Mucosa of stomach (tissue), 1 donor: Measurements from ENCODE around the gene MYO15B.

Experiments used
- H3K27me3 ChIP-seq: one replicate; pipeline ENCODE4 v1.7.0; 2013; ENCODE audit warnings: mild to moderate bottlenecking, low read length; ENCODE audit not compliant: control insufficient read depth, insufficient read depth
- H3K36me3 ChIP-seq: one replicate; pipeline ENCODE4 v1.7.0; 2013; ENCODE audit warnings: low read length; ENCODE audit not compliant: control insufficient read depth, insufficient read depth
- H3K4me1 ChIP-seq: one replicate; pipeline ENCODE4 v1.7.0; 2013; ENCODE audit warnings: mild to moderate bottlenecking, low read length; ENCODE audit not compliant: control insufficient read depth, insufficient read depth
- H3K4me3 ChIP-seq: one replicate; pipeline ENCODE4 v1.7.0; 2013; ENCODE audit warnings: low read length
- H3K9ac ChIP-seq: one replicate; pipeline ENCODE4 v1.7.0; 2013; ENCODE audit warnings: mild to moderate bottlenecking, low read length, moderate library complexity
- H3K9me3 ChIP-seq: one replicate; pipeline ENCODE4 v1.7.0; 2013; ENCODE audit warnings: mild to moderate bottlenecking, low read length, moderate library complexity; ENCODE audit not compliant: control insufficient read depth
- donor health status: Pancreatic carcinoma.

Gene MYO15B

DNA sequence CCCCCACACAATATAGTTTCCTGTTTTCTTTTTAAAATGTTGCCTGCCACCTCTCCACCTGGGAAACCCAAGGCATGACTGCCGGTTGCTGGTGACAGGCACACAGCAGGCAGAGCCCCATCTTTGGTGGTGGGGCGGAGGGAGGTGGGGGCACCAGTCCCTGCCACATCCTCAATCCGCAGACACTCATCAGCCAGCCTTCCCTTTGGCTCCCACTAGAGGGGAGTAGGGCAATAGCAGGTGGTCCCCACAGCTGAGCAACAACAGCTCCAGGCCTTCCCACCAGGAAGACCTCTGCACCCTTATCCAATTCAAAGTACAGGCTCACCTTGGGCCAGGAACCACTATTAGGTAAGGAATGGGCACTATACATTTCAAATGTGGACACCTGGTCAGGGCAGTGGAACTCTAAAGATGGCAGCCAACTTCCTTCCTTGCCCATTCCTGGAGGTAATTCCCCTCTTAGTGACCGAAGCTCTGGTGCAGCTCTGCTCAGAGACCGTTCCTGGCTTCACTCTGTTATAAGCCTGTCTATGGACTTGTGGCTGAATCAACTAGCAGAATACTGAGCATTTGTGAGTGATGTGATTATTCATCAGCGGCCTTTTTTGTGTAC, 65.4 kb downstream of the MYO15B start:
- H3K27me3 ChIP-seq = no peaks in the 10 kb centered on the region
- H3K36me3 ChIP-seq = no peaks in the 10 kb centered on the region
- H3K9me3 ChIP-seq = no peaks in the 10 kb centered on the region
- peaks cover 4% of the 10 kb centered on the region for H3K4me1 ChIP-seq
- no peak overlapping the region for H3K4me3 ChIP-seq
- no peak overlapping the region for H3K9ac ChIP-seq

DNA sequence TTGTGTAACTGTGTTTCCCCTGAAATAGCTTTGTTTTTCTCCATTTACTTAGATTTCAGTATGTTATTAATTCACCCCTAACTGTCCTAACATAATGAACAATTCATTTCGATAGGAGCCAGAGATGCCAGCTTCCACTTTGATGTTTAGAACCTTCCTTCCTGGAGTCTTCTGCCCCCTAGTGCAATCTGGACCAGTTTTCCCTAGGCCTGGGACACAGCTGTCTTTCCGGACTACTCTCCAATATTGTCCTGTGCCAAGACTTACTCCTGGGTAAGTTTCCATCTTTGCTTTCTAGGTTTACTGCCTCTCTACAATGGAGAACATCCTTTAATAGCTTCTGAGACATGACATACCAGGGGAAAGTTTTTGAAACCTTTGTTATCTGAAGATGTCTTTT, 66.6 kb downstream of the MYO15B start:
- no peaks in the 10 kb centered on the region for H3K9me3 ChIP-seq
- no peaks in the 10 kb centered on the region for H3K27me3 ChIP-seq
- no peak overlapping the region for H3K4me3 ChIP-seq
- no peak overlapping the region for H3K9ac ChIP-seq
- peaks cover 4% of the 10 kb centered on the region for H3K4me1 ChIP-seq
- H3K36me3 ChIP-seq = no peaks in the 10 kb centered on the region

DNA sequence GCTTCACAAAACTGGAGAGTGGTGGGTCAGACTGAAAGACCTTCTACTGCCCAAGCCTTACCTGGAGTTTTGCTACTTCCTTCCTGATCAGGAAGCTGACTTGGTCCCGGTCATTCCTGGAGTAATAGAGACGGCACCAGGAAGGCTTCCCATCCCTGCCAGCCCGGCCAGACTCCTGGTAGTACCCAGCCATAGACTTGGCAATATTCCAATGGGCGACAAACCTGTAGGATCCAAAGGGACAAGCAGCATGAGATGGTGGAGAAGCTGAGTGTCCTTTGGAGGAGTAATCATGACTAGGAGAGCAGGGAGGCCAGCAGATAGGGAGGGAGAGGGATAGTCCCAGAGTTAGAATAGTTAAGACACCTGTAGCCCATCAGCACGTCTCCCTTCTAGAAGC, 70.6 kb downstream of the MYO15B start:
- no peak overlapping the region for H3K4me3 ChIP-seq
- H3K36me3 ChIP-seq = peaks cover 5% of the 10 kb centered on the region
- H3K27me3 ChIP-seq = no peaks in the 10 kb centered on the region
- H3K4me1 ChIP-seq = peaks cover 1% of the 10 kb centered on the region
- H3K9me3 ChIP-seq = no peaks in the 10 kb centered on the region
- H3K9ac ChIP-seq = no peak overlapping the region

DNA sequence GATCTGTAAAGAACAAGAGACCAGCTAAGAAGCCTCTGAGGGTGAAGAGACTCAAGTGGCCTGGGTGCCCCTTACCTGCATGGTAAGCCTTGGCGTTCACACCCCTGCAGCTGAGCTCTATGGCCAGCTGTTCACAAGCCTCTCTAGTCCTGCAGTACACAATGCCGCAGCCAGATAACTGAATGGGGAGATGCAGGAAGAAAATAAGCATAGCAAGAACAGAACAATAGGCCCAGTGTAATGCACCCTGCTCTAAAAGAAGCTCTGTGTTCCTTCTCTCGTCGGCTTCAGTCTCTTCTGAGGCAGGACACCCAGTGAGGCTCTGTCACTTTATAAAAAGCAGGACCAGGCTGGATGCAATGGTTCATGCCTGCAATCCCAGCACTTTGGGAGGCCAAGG, 73.9 kb downstream of the MYO15B start:
- Histone ChIP-seq H3K4me1 (peaks cover 4% of the 10 kb centered on the region), H3K4me3 (no peak overlapping the region), H3K36me3 (peaks cover 5% of the 10 kb centered on the region), H3K9me3 (no peaks in the 10 kb centered on the region), H3K27me3 (no peaks in the 10 kb centered on the region), H3K9ac (no peak overlapping the region)

DNA sequence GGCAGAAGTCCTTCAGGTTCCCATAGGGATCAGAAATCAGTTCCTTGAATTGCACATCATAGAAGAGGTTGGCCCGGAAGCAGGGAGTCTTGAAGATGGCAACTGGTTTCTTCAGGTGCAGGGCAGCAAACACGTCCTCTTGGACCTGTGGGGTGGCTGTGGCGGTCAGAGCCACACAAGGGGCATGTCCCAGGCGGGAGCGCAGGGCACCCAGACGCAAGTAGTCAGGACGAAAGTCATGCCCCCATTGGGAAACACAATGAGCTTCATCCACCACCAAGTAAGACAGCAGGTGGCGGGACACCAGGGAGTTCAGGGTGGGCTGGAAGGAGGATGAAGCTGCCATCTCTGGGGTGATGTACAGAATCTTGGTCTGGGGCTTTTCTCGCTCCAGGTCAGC, 74.9 kb downstream of the MYO15B start:
- H3K27me3 ChIP-seq = no peaks in the 10 kb centered on the region
- peaks cover 5% of the 10 kb centered on the region for H3K36me3 ChIP-seq
- H3K9me3 ChIP-seq = no peaks in the 10 kb centered on the region
- no peak overlapping the region for H3K4me3 ChIP-seq
- peaks cover 4% of the 10 kb centered on the region for H3K4me1 ChIP-seq
- H3K9ac ChIP-seq = no peak overlapping the region

DNA sequence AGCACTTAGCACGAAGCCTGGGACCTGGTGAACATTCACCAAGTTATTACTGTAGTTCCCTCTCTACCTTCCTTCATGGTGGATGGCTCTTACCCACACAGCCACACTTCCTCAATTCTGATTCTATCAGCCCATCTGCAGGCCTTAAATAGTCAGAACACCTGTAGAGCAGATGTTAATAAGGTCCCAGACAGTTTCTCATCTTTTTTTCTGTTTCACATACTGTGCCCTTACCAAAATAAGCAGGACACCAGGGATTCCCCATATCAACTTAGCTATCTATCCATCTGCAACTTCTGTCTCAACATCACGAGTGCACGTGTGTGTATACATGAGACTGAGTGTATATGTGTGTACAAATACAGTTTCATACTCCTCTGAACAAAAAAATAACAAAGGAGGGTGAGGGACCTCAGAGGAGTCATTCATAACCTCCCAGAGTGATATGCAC, 76.5 kb downstream of the MYO15B start:
- Histone ChIP-seq H3K4me1 (peaks cover 12% of the 10 kb centered on the region), H3K9me3 (no peaks in the 10 kb centered on the region), H3K9ac (no peak overlapping the region), H3K4me3 (no peak overlapping the region), H3K36me3 (peaks cover 5% of the 10 kb centered on the region), H3K27me3 (no peaks in the 10 kb centered on the region)

DNA sequence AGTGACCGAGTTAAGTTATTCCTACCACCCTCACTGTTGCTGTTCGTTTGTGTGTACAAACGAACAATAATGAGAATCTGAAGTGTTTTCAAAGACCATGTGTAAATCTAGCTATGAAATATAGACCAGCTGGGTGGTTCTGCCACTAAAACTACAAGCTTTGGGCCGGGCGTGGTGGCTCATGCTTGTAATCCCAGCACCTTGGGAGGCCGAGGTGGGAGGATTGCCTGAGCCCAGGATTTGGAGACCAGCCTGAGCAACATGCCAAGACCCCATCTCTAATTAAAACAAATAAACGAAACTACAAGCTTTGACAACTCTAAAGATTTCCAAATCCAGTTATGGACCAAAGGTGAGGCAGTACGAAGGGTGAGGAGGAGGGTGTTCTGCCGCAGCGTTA, 78.4 kb downstream of the MYO15B start:
- Histone ChIP-seq H3K9me3 (no peaks in the 10 kb centered on the region), H3K36me3 (peaks cover 5% of the 10 kb centered on the region), H3K9ac (no peak overlapping the region), H3K4me1 (peaks cover 12% of the 10 kb centered on the region), H3K27me3 (no peaks in the 10 kb centered on the region), H3K4me3 (no peak overlapping the region)

DNA sequence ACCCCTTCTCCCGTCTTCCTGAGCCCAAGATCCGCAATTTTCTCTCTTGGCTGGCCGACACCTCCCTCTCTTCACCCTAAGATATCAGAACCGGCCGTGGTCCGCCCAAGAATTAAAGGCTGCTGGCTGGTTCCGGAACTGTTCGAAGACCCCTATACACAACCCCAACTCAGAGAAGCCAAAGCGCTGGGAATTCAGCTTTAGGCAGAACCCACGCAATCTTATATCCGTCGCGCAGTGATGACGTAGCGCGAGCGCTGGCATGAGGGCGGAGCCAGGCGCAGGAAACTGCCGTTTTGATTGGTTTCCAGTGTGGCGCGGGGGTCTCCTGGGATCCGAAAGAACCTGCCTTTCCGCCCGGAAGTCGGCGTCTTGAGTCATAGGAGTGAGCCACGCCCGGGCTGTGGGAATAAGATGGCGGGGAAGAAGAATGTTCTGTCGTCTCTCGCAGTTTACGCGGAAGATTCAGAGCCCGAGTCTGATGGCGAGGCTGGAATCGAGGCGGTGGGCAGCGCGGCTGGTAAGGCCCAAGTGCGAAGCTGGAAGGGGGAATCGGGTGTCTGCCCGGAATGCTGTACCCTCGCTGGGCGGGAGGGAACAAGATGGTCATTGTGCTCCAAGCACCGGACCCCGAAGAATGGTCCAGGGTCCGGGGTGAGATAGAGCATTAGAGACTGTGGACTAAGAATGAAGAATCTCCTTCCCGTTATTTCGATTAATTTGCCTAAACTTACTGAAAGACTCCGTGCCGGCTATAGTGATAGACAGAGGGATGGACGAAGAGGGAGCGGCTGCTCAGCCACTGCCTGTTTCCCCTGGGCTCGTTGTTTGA, 79.6 kb downstream of the MYO15B start, which contains the start of the genes RECQL5 and SAP30BP:
Gene RECQL5 (minus strand): TSS at position 196 of the 832 bp plus-strand sequence. CDS start 597 bp downstream, outside the sequence.
Gene SAP30BP (plus strand): TSS at position 380 of the 832 bp plus-strand sequence. CDS start 35 bp downstream, at position 415.
- H3K36me3 ChIP-seq = peaks cover 4% of the 10 kb centered on the region
- no peaks in the 10 kb centered on the region for H3K27me3 ChIP-seq
- no peaks in the 10 kb centered on the region for H3K9me3 ChIP-seq
- peak within 1 kb of the TSS; percentile 78 for H3K4me3 ChIP-seq
- H3K9ac ChIP-seq = peak within 1 kb of the TSS; percentile 84
- peaks cover 12% of the 10 kb centered on the region for H3K4me1 ChIP-seq

DNA sequence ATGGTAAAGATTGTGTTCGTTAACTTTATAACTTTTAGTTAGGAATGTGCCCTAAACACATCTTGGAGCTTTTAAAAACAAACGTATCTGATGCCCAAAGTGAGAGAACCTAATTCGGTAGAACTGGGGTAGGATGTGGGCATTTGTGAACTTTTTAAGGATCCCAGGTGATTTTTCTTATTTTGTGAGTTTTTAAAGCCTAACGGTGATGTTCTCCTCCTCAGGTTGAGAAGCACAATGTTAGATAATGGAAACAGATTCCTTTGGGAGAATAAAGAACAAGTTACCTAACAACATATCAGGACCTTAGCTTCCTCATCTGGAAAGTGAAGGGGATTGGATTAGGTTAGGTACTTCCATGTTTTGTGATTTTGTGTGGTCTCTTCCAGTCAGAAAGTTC, 80.2 kb downstream of the MYO15B start:
- no peaks in the 10 kb centered on the region for H3K9me3 ChIP-seq
- no peaks in the 10 kb centered on the region for H3K36me3 ChIP-seq
- H3K27me3 ChIP-seq = no peaks in the 10 kb centered on the region
- peaks cover 12% of the 10 kb centered on the region for H3K4me1 ChIP-seq
- peak overlapping the region; percentile 84 for H3K9ac ChIP-seq
- H3K4me3 ChIP-seq = peak overlapping the region; percentile 78

DNA sequence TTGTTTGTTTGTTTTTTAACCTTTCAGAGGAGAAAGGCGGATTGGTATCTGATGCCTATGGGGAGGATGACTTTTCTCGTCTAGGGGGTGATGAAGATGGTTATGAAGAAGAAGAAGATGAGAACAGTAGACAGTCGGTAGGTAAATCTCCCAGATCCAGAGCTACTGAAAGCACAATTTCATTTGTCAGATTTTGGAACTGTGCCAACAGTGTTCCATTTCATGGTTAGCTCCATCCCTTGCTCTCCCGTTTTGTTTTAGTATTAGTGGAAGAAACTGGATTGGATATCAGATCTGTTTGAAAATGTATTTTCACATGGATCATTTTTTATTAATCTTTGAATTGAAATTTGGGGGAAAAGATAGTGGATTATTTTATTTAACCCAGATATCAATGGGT, 80.9 kb downstream of the MYO15B start:
- H3K36me3 ChIP-seq = no peaks in the 10 kb centered on the region
- H3K9ac ChIP-seq = no peak overlapping the region
- H3K4me3 ChIP-seq = no peak overlapping the region

DNA sequence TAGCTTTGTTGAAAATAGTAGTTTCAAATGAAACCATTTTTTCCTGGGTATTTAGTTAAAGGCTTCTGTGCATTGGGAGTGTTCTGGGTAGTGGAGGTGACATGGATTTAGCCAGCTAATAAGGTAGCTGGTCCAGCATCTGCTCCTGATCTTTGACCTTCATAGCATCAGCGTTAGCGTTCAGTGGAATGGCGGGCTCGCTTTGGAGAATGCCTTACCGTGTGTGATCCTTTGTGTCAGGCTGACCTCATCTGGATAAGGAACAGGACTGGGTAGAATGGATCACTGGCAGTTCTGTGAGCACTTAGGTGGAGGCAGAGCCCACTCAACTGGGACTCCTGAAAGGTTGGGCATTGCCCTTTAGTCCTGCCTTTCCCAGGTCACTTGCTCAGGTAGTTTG, 83.3 kb downstream of the MYO15B start:
- Histone ChIP-seq H3K9me3 (no peaks in the 10 kb centered on the region), H3K4me1 (peaks cover 19% of the 10 kb centered on the region), H3K36me3 (no peaks in the 10 kb centered on the region), H3K4me3 (no peak overlapping the region), H3K9ac (no peak overlapping the region), H3K27me3 (no peaks in the 10 kb centered on the region)

More for the DNA sequence above, 80.9 kb downstream of the MYO15B start:
- H3K27me3 ChIP-seq = no peaks in the 10 kb centered on the region
- no peaks in the 10 kb centered on the region for H3K9me3 ChIP-seq
- peaks cover 12% of the 10 kb centered on the region for H3K4me1 ChIP-seq

DNA sequence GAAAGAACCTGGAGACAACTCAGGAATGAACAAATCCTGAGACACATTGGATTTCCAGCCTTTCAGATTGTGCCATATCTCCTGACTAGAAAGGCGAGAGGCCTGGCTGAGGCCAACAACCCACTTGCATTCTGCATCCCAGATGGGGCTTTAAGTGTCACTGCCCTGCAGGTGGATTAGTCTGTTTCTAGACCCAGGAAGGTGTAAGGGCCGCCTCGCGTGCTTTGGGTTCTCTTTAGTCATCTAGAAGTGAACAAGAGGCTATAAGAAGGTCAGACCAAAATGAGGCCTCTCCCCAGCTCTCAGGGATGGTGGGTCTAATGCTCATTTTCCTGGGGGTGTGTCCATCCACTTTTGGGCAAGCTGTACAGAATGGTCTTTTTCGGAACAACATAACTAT, 84.4 kb downstream of the MYO15B start:
- no peaks in the 10 kb centered on the region for H3K36me3 ChIP-seq

More for the DNA sequence above, 84.4 kb downstream of the MYO15B start:
- Histone ChIP-seq H3K4me3 (no peak overlapping the region), H3K27me3 (no peaks in the 10 kb centered on the region), H3K4me1 (peaks cover 15% of the 10 kb centered on the region), H3K9ac (no peak overlapping the region), H3K9me3 (no peaks in the 10 kb centered on the region)
